Measurements from ENCODE around the gene CCNI.
A peak's percentile ranks its signal among the peaks of the same experiment; 100 is the strongest.

Gene CCNI, protein sequence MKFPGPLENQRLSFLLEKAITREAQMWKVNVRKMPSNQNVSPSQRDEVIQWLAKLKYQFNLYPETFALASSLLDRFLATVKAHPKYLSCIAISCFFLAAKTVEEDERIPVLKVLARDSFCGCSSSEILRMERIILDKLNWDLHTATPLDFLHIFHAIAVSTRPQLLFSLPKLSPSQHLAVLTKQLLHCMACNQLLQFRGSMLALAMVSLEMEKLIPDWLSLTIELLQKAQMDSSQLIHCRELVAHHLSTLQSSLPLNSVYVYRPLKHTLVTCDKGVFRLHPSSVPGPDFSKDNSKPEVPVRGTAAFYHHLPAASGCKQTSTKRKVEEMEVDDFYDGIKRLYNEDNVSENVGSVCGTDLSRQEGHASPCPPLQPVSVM

DNA sequence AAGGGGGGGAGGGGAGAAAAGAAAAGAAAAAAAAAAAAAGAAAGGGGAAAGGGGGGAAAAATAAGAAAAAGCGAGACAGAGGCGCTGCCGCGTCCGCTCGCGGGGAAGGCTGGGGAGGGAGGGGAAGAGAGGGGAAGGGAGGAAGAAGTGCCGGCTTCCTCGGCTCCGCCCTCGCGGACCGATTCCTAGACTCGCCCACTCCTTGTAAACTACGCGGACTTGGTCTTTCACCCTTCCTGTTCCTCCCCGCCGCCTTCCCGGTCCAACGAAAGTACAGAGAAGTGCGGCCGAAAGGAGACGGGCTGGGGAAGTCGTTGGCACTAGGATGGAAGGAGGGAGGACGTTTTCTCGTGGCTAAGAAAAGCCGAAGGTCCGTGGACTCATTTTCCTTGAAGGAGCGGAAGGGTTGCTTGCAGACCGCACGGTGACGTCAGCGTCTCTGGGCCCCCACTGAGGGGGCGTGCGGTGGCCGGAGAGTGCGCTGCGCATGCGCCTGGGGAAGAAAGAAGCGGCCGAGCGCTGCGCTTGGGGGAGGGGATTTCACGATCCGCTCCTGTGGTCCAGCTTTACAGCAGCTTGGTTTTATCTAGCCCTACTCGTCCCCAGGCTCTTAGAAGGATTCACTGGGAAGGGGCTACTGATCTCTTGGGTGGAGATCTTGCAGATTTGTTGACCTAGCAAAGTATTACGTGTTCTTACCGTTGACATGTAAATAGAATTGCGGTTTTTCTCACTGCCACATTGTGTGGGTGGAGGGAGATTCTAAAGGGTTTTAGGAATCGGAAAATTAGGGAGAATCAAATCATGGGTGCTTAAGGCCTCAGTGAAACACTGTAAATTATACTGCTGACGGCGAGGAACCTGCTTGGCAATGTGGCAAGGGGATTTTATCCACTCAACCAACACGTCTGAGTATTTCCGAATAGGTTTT is at the start of gene CCNI:
TSS of gene CCNI (minus strand) at position 121 of the 931 bp plus-strand sequence. CDS start 9,627 bp downstream, outside the sequence.
- Mint-ChIP-seq H3K27ac (peak within 1 kb of the TSS; percentile 100), H3K4me1 (ENCODE audit: low read depth) (peaks cover 33% of the 10 kb centered on the region)

DNA sequence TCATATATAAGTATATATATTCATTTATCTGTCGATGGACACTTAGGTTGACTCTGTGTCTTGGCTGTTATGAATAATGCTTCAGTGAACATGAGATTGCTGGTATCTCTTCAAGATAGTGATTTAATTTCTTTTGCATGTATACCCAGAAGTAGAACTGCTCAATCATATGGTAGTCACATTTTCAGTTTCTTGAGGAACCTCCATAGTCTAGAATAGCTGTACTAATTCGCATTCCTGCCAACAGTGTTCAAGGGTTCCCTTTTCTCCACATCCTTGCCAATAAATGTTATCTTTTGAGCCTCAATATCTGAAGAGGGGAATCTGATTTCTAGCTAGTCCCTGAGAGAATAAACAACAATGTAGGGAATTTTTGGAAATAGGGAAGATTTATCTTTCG is 48.8 kb upstream of the CCNI start:
- Mint-ChIP-seq H3K4me1 (ENCODE audit: low read depth) (peaks cover 14% of the 10 kb centered on the region), H3K36me3 (ENCODE audit: low read depth) (no peaks in the 10 kb centered on the region), H3K4me3 (no peak overlapping the region), H3K27me3 (ENCODE audit: low read depth) (peaks cover 21% of the 10 kb centered on the region), H3K27ac (no peak overlapping the region), H3K9me3 (no peaks in the 10 kb centered on the region)
- no peak for DNase-seq (ENCODE audit: low spot score)

More for the DNA sequence above, at the start of gene CCNI:
- peak; percentile 93 for DNase-seq (ENCODE audit: low spot score)
- Mint-ChIP-seq H3K27me3 (ENCODE audit: low read depth) (no peaks in the 10 kb centered on the region), H3K4me3 (peak within 1 kb of the TSS; percentile 98), H3K9me3 (no peaks in the 10 kb centered on the region), H3K36me3 (ENCODE audit: low read depth) (peaks cover 14% of the 10 kb centered on the region)

DNA sequence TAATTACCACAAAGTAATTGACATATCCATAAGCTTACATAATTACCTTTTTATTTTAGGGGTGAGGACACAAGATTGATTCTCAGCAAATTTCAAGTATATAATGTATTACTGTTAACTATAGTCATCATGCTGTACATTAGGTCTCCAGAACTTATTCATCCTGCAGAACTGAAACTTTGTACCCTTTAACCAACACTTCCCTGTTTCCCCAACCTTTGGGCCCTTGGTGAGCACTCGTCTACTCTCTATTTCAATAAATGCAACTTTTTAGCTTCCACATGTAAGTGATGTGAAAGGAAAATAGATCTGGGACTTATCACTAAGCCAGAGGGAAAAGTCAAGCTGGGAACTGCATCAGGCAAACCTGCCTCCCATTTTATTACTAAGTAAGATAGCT is 47.6 kb upstream of the CCNI start:
- DNase-seq (ENCODE audit: low spot score) = no peak
- Mint-ChIP-seq H3K27ac (no peak overlapping the region), H3K4me1 (ENCODE audit: low read depth) (peaks cover 14% of the 10 kb centered on the region), H3K27me3 (ENCODE audit: low read depth) (peaks cover 22% of the 10 kb centered on the region), H3K9me3 (no peaks in the 10 kb centered on the region), H3K36me3 (ENCODE audit: low read depth) (no peaks in the 10 kb centered on the region), H3K4me3 (no peak overlapping the region)

DNA sequence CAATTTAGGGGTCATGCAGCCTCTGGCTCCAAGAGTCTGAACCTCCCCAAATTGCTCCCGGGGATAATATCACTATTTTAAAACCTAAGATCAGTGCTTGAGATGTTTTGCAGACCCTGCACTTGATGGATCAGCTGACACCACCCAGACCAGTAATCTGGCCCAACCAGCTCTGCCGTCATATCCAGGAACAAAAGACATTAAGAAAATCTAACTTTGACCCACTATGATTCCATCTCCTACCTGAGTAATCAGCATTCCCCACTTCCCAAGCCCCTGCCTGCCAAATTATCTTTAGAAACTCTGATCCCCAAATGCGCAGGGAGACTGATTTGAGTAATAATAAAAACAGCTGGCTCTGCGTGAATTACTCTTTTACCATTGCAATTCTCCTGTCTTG is 46.9 kb upstream of the CCNI start:
- Mint-ChIP-seq H3K27me3 (ENCODE audit: low read depth) (peaks cover 25% of the 10 kb centered on the region), H3K4me1 (ENCODE audit: low read depth) (peaks cover 10% of the 10 kb centered on the region), H3K9me3 (no peaks in the 10 kb centered on the region), H3K36me3 (ENCODE audit: low read depth) (no peaks in the 10 kb centered on the region), H3K4me3 (no peak overlapping the region), H3K27ac (no peak overlapping the region)
- no peak for DNase-seq (ENCODE audit: low spot score)

DNA sequence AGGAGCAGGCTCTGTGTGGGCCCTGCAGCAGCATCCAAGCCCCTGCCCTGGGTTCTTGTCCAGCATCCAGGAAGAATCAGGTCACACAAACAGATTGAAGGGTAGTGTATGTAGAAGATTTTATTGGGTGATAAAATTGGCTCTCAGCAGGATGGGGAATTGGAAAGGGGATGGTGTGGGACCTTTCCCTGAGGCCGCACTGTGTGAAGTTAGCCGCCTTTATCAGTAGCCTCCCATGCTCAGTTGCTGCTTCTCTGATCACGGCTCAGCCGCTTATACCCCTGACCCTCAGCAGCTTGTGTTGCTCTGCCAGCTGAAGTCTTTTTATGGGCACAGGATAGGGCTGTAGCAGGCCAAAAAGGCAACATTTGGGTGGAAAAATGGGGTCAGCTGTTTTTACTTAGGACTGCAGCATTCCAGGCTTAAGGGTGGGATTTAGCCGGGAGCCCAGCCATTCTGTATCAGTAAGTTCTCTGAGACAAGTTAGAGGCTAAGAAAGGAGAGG is 46.0 kb upstream of the CCNI start:
- Mint-ChIP-seq H3K4me1 (ENCODE audit: low read depth) (peaks cover 1% of the 10 kb centered on the region), H3K27me3 (ENCODE audit: low read depth) (peaks cover 30% of the 10 kb centered on the region), H3K9me3 (no peaks in the 10 kb centered on the region), H3K27ac (no peak overlapping the region), H3K36me3 (ENCODE audit: low read depth) (no peaks in the 10 kb centered on the region), H3K4me3 (no peak overlapping the region)
- no peak for DNase-seq (ENCODE audit: low spot score)

DNA sequence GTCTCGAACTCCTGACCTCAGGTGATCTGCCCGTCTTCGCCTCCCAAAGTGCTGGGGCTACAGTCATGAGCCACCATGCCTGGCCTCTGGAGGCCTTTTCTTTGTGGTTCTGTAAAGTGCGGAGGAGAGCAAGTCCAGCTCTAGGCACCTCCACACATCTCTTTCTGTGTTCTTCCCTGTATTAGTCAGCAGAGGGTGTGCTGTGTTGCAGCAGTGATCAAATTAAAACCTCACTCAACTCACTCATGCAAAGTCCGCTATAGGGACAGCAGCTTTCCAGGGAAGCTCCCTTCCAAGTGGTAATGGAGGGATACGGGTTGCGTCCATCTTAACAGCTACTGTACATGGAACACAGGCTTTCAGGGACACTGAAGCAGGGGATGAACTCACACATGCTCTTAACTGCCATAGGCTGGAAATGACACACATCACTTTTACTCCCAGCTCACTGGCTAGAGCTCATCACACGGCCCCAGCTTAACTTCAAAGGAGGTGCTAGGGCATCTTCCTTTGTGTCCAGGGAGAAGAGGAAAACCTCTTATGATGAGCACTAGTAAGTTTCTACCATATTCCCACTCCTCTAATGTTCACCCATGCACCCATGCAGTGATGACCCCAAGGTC is 45.2 kb upstream of the CCNI start:
- no peak overlapping the region for H3K4me3 Mint-ChIP-seq
- H3K27me3 Mint-ChIP-seq (ENCODE audit: low read depth) = peaks cover 29% of the 10 kb centered on the region
- no peaks in the 10 kb centered on the region for H3K4me1 Mint-ChIP-seq (ENCODE audit: low read depth)
- H3K9me3 Mint-ChIP-seq = no peaks in the 10 kb centered on the region
- no peak overlapping the region for H3K27ac Mint-ChIP-seq
- H3K36me3 Mint-ChIP-seq (ENCODE audit: low read depth) = no peaks in the 10 kb centered on the region
- DNase-seq (ENCODE audit: low spot score) = no peak

DNA sequence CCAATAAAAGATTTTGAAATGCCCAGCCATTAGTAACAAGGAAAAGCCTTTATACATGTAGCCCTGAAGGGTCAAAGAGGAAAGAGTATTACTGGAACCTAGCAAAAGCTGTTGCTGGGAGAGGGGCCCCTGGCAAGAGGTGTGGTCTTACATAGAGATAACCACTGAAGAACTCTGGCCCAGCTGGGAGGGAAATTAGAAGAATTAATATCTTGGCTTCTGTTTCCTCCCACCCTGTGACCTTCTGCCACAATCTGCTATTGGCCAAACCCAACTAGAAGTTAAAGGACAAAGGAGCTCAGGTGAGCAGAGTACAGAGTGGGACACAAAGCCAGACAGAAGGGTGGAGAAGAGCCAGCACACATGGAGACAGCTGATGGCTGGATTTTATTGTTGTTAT is 41.9 kb upstream of the CCNI start:
- Mint-ChIP-seq H3K27ac (no peak overlapping the region), H3K9me3 (no peaks in the 10 kb centered on the region), H3K27me3 (ENCODE audit: low read depth) (peaks cover 22% of the 10 kb centered on the region), H3K36me3 (ENCODE audit: low read depth) (no peaks in the 10 kb centered on the region), H3K4me1 (ENCODE audit: low read depth) (no peaks in the 10 kb centered on the region), H3K4me3 (no peak overlapping the region)
- no peak for DNase-seq (ENCODE audit: low spot score)

DNA sequence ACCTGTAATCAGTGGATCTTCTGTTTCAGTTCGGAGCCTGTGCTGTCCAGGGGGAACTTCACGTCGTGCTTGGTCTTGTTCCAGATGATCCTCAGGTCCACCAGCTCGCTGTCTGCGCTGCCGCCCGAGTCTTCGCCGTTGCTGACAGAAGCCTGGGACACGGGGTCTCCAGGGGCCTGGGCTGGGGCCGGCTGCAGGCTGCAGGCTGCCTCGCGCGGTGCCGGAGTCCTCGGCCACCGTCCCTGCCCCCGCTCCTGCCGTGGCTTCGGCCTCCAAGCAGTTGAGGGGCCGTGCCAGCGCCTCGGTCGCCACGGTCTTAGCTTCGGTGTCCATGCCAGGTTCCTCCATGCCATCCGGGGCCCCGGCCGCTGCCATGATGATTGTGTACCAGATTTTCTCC is 37.3 kb upstream of the CCNI start:
- no peaks in the 10 kb centered on the region for H3K4me1 Mint-ChIP-seq (ENCODE audit: low read depth)
- H3K27ac Mint-ChIP-seq = no peak overlapping the region
- H3K27me3 Mint-ChIP-seq (ENCODE audit: low read depth) = peaks cover 21% of the 10 kb centered on the region
- H3K9me3 Mint-ChIP-seq = no peaks in the 10 kb centered on the region
- no peak for DNase-seq (ENCODE audit: low spot score)
- no peaks in the 10 kb centered on the region for H3K36me3 Mint-ChIP-seq (ENCODE audit: low read depth)
- no peak overlapping the region for H3K4me3 Mint-ChIP-seq

DNA sequence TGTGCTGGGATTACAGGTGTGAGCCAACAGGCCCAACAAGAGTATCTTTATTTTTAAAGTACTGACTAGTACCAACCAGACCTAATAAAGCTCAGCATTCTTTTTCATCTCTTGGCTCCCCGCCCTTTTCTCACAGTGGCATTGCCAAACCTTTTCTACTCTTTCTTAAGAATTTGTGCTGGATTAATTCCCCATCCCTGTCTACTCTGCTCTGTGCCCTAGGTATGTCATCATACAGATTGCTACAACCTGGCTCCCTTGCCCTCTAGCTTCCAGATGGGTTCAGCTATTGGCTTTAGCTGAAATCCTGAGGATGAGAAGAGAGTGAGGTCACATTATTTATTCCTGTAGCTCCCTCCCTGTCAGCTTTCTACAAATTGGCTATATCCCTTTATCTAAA is 34.9 kb upstream of the CCNI start:
- Mint-ChIP-seq H3K4me1 (ENCODE audit: low read depth) (no peaks in the 10 kb centered on the region), H3K4me3 (no peak overlapping the region), H3K36me3 (ENCODE audit: low read depth) (no peaks in the 10 kb centered on the region), H3K27ac (no peak overlapping the region), H3K9me3 (no peaks in the 10 kb centered on the region), H3K27me3 (ENCODE audit: low read depth) (peaks cover 28% of the 10 kb centered on the region)
- DNase-seq (ENCODE audit: low spot score) = no peak

DNA sequence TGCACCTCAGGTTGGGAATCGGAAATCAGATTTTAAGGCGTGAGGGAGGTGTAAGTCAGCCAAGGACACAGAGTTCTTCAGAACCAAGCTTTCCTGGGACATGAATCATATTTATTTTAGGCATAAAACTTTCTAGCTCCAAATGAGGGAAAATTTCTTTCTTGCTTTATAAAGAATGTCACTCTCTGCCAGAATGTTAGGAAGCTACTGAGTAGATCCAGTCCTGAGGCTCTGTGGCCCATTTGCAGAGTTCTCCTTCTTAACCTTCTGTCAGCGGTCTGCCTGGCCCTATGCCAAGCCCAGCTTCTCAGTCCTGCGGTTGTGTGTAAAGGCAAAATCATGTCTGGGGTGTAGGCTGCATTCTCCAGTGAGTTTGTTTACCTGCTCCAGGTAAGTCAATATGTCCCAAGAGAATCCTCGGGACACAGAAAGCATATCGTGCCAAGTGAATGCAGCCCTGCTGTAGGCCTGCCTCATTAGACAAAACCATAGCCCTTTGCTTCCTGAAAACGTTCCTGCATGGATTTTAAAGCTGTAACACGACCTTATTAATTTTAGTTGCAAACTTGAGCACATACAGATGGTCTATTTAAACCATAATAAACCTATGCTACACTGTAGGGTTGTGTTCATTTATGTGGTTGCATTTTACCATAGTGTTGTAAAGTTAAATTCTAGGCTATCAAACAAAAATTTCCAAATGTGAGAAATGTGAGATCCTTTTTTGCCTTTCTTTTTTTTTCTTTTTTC is 29.2 kb upstream of the CCNI start:
- no peak for DNase-seq (ENCODE audit: low spot score)
- Mint-ChIP-seq H3K27ac (no peak overlapping the region), H3K27me3 (ENCODE audit: low read depth) (peaks cover 28% of the 10 kb centered on the region), H3K9me3 (no peaks in the 10 kb centered on the region), H3K4me3 (no peak overlapping the region), H3K36me3 (ENCODE audit: low read depth) (no peaks in the 10 kb centered on the region), H3K4me1 (ENCODE audit: low read depth) (peaks cover 11% of the 10 kb centered on the region)

DNA sequence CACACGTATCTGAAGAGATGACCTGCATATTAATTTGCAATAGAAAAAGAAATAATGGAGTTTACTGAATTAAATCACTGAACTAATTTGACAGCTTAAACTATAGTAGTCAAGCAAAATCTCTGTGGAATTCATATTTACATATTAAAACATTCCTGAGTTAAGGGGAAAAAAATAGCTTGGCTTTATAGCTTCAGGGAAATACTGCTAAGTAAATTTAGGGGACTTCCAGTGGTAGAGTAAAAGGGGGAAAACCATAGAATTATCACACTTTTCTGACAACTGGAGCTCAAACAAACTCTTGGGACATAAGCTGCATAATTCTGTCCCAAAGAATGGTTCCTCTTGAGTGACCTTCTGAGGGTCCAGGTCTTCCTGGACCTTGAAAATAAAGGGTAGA is 28.6 kb upstream of the CCNI start:
- Mint-ChIP-seq H3K4me1 (ENCODE audit: low read depth) (peaks cover 13% of the 10 kb centered on the region), H3K27me3 (ENCODE audit: low read depth) (peaks cover 27% of the 10 kb centered on the region), H3K4me3 (no peak overlapping the region), H3K9me3 (no peaks in the 10 kb centered on the region), H3K36me3 (ENCODE audit: low read depth) (no peaks in the 10 kb centered on the region), H3K27ac (no peak overlapping the region)
- no peak for DNase-seq (ENCODE audit: low spot score)

DNA sequence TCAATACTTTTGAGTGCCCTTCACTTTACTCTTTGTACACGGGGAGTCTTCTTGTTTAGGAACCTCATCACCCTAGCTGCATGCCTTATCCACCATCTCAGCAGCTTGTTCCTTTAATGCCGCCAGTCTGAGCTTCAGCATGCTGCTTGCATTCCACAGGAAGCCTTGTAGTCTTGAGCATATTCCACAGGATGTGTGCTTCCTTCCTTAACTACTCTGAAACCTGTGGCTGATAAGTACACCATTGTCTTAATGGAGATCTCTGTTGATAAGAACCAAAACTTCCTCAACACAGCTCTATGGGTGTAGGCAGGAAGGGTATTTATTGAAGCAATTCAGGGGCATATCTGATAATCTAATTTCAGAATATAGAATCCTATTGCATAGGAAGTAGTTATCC is 24.4 kb upstream of the CCNI start:
- no peaks in the 10 kb centered on the region for H3K36me3 Mint-ChIP-seq (ENCODE audit: low read depth)
- H3K27me3 Mint-ChIP-seq (ENCODE audit: low read depth) = peaks cover 5% of the 10 kb centered on the region
- H3K9me3 Mint-ChIP-seq = no peaks in the 10 kb centered on the region
- peak overlapping the region; percentile 56 for H3K4me3 Mint-ChIP-seq
- peak overlapping the region; percentile 6 for H3K27ac Mint-ChIP-seq
- no peak for DNase-seq (ENCODE audit: low spot score)
- H3K4me1 Mint-ChIP-seq (ENCODE audit: low read depth) = peaks cover 22% of the 10 kb centered on the region

DNA sequence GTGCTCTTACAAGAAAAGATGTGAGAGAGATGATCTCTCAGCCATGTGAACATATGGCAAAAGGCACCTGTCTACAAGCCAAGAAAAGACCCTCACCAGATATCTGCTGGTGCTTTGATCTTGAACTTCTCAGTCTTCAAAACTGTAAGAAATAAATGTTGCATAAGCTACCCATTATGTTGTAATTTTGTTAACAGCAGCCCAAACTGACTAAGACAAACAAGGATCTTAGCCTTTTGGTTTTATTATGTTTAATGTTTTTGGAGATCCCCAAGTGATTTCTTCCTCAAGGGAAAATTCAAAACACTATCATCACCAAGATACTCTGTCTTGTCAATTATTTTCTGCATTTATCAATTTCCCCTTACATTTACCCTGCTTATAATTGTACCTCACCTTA is 21.8 kb upstream of the CCNI start:
- Mint-ChIP-seq H3K27me3 (ENCODE audit: low read depth) (peaks cover 2% of the 10 kb centered on the region), H3K36me3 (ENCODE audit: low read depth) (no peaks in the 10 kb centered on the region), H3K4me1 (ENCODE audit: low read depth) (peaks cover 28% of the 10 kb centered on the region), H3K27ac (no peak overlapping the region), H3K4me3 (no peak overlapping the region), H3K9me3 (no peaks in the 10 kb centered on the region)
- no peak for DNase-seq (ENCODE audit: low spot score)
